ENCODE results near the gene RAPGEF1. TPM values are rescaled to one million over a fixed set of nuclear protein-coding genes. Genes with fewer than 3 reads are reported as not detected.

RAPGEF1 gene, protein sequence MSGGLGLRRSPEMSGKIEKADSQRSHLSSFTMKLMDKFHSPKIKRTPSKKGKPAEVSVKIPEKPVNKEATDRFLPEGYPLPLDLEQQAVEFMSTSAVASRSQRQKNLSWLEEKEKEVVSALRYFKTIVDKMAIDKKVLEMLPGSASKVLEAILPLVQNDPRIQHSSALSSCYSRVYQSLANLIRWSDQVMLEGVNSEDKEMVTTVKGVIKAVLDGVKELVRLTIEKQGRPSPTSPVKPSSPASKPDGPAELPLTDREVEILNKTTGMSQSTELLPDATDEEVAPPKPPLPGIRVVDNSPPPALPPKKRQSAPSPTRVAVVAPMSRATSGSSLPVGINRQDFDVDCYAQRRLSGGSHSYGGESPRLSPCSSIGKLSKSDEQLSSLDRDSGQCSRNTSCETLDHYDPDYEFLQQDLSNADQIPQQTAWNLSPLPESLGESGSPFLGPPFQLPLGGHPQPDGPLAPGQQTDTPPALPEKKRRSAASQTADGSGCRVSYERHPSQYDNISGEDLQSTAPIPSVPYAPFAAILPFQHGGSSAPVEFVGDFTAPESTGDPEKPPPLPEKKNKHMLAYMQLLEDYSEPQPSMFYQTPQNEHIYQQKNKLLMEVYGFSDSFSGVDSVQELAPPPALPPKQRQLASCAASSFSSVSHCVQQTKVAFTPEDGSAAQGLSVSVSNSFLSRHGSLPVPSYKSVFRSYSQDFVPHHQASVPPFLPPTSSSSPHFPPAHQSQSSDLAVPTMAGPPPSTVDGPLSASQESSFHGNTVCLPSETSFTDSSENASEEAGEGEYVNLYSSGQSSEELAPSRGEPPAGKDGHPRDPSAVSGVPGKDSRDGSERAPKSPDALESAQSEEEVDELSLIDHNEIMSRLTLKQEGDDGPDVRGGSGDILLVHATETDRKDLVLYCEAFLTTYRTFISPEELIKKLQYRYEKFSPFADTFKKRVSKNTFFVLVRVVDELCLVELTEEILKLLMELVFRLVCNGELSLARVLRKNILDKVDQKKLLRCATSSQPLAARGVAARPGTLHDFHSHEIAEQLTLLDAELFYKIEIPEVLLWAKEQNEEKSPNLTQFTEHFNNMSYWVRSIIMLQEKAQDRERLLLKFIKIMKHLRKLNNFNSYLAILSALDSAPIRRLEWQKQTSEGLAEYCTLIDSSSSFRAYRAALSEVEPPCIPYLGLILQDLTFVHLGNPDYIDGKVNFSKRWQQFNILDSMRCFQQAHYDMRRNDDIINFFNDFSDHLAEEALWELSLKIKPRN (N-terminal part only)
- 49.1 TPM for total RNA-seq

DNA sequence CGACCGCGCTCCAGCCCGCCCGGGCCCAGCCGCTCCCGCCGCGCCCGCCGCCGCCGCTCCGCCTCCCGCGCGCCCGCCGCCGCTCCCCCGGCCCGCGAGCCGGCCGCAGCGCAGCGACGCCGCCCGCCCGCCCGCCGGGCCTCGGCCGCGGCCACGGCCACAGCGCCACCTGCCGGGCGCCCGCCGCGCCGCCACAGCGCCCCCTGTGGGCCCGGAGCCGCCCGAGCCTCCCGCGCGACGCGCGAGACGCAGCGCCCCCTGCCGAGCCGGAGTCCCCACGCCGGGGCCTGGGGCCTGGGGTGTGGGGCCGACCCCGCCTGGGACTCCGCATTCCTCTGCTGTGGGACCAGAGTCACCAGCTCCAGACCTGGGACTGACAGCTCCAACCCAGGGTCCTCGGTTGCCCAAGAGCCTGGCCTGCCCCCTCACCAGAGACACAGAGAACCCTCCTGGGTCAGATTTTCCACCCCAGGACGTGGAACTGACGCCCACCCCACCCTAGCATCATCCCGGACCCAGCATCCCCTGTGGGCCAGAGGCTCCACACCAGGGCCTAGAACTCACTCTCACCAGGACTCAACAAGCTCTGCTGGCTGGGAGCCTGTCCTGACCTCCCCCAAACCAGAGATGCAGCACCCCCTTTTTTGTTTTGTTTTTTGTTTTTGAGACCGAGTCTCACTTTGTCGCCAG, at the start of gene RAPGEF1:
Gene RAPGEF1 (minus strand): TSS at position 118 of the 690 bp plus-strand sequence. CDS start 246 bp downstream, outside the sequence.

DNA sequence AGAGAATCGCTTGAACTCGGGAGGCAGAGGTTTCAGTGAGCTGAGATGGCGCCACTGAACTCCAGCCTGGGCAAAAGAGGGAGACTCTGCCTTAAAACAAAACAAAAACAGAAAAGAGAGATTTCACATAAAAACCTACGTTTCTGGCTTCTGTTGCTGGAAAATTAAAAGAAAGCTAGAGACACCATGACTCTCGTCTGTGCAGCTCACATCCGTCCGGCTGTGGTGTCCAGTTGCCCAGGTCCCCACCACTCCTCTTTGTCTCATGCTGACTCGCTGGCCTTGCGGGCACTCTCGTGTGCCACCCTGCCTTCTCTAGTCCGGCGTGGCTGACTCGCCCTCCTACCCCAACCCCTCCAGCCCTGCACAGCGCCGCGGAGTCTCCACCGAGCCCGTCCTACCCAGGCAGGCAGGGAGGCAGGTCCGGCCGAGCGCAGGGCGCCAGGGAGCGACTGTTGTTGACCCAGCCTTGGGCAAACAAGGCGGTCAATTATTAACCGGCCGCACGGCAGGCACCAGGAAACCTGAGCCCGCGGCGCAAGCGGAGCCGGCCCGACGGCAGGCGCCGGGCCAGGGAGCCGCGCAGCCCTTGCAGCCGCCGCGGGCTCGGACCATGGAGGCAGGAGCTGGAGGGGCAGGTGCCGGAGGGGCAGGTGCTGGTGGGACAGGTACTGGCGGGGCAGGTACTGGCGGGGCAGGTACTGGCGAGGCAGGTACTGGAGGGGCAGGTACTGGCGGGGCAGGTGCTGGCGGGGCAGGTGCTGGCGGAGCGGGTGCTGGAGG, 194.7 kb downstream of the RAPGEF1 start, which contains the start of gene PRRT1B:
Gene PRRT1B (plus strand): TSS at position 521 of the 783 bp plus-strand sequence. CDS start 93 bp downstream, at position 614.

DNA sequence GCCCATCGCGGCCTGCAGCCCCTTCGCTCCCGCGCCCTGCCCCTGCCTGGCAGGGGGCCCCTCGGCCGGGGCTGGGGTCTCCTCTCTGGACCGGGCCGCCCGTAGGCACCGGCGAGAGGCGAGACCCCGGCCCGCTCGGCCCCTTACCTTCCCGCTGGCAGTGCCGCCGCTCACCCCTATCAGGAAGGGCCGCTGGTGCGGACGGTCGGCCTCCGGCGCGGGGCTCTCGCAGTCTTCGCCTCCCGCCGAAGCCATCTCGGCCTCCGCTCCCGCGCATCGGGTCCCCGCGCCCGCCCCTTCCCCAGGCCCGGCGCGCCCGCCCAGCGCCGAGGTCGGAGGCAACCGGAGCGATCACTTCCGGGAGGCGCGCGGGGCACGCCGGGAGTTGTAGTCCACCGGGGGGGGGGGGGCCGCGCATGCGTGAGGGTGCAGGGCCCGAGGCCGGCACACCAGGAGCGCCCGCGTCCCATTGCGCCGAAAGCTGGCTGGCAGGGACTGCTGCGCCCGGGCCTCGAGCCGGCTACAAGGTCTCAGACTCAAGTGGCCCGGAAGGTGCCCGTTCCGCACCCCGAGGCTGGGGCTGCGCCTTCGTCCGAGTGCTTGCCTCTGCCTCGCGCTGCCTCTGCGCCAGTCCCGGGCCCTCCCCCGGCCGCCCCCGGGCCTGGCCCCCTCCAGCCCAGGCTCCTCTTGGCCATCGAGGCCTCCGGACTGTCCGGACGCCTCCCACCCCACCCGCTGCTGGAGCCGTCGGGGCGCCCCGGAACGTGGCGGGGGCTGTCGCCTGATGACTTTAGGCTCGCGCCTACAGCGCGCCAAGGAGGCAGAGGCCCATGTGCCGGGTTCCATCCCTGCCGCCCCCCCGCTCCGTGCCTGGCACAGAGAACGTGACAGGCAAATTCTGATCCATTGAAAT, 208.7 kb downstream of the RAPGEF1 start, which contains the start of gene UCK1:
Gene UCK1 (minus strand): TSS at position 344 of the 913 bp plus-strand sequence. CDS start 89 bp downstream, at position 255.

Small RNA genes lying within 50 kb of the gene (small RNA-seq; reads per million reads assigned to genes)
- gene EIF4A1P3 (ENCODE audit: low replicate concordance) (not detected), gene RF00272 (ENCODE audit: low replicate concordance) (not detected), gene RN7SL328P (ENCODE audit: low replicate concordance) (not detected)

Other genes with a start within 250 kb of the RAPGEF1 start
- gene POMT1, start 237.2 kb downstream of the RAPGEF1 start, total RNA-seq: 66.7 TPM
- gene UCK1, start 208.8 kb downstream of the RAPGEF1 start, total RNA-seq: 21.9 TPM
- gene PRRT1B, start 194.6 kb downstream of the RAPGEF1 start, total RNA-seq: not detected